ENCODE results near the gene TMEM247.
"Not testable (repeated sequence)": the region's sequence is repeated elsewhere in the genome, so short reads cannot be mapped to it uniquely, and the experiment has no call there.

The TMEM247 gene

GRCh38 chr2:46518861-46519260, 39.5 kb downstream of the TMEM247 start:
- DNase-seq, result no peak

GRCh38 chr2:46519265-46519664, 39.9 kb downstream of the TMEM247 start:
- DNase-seq, result no peak

- DNase-seq, result no peak
These were observed 40.9 kb downstream of the TMEM247 start for GRCh38 chr2:46520130-46520711.

GRCh38 chr2:46521215-46521683, 41.9 kb downstream of the TMEM247 start:
- DNase-seq, result no peak

- DNase-seq, result not testable (repeated sequence)
These were observed 43.0 kb downstream of the TMEM247 start for GRCh38 chr2:46522385-46522784.

- DNase-seq, result no peak
These were observed 46.3 kb downstream of the TMEM247 start for GRCh38 chr2:46525522-46526155.

- DNase-seq, result no peak
These were observed 49.5 kb downstream of the TMEM247 start for GRCh38 chr2:46528880-46529279.

GRCh38 chr2:46530639-46531038, 51.3 kb downstream of the TMEM247 start:
- DNase-seq, result no peak

- no peak for DNase-seq
These were observed 52.5 kb downstream of the TMEM247 start for GRCh38 chr2:46531863-46532262.

All from GF-D8 (cell line).